Right renal cortex interstitium (tissue), 3 donors: ENCODE results near the gene RPS6KA4. TPM values are rescaled to one million over a fixed set of nuclear protein-coding genes. Genes with fewer than 3 reads are reported as not detected.

Source experiments
- DNase-seq, 3 donors: peaks; one replicate each; pipeline ENCODE4 v3.0.0-alpha.2; 2013; ENCODE audit warnings: low read depth in 3 of 3, low spot score in 2 of 3
- polyA plus RNA-seq, 3 donors: library from polyadenylated mRNA; unstranded; fragments of 120-200 nt; gene quantifications; one replicate each; pipeline ENCODE4 v1.2.1, GENCODE V29; 2013; ENCODE audit not compliant: insufficient read length in 3 of 3

Gene RPS6KA4
- polyA plus RNA-seq, 3 donors, result 8.7 to 10.4 (median 9.8) TPM

DNA sequence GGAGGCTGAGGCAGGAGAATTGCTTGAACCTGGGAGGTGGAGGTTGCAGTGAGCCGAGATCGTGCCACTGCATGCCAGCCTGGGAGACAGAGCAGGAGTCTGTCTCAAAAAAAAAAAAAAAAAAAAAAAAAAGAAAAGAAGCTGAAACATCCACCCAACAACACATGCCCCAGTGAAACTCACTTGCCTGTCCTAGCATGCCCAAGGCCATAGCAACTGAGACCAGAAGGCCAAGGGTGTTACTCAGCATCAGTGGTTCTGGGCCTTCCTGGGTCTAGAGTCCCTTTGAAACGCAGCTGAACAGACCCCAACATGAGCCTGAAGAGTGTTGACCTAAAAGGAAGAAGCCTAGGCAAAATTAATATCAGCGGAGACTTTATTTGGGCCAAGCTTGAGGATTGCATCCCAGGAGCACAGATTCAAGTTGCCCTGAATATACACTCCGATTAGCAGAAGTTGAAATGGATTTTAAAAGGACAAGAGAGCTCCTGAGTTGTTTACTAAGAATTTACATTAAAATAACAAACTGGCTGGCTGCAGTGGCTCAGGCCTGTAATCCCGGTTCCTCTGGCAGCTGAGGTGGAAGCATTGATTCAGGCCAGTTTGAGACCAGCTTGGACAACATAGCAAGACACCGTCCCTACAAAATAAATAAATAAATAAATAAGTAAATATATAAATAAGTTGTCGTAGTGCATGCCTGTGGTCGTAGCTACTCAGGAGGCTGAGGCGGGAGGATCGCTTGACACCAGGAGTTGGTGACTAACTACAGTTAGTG lies 34.1 kb upstream of the RPS6KA4 start:
- DNase-seq, result no peak

DNA sequence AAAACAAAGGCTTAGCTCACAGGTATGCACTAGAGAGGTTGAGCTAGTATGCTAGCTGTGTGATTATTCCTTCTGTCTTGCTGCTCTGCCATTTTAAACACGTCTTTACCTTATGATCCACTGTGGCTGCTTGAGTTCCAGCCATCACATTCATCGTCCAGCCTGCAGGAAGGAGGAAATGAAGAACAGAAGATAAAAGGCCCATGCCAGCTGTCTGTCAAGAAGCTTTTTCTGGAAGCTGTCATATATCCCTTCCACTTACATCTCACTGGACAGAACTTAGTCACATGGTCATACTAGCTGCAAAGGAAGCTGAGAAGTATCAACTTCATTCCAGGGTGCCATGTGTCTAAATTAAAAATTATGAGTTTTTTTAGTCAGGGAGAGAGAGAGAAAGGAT lies 31.6 kb upstream of the RPS6KA4 start:
- DNase-seq, result no peak

DNA sequence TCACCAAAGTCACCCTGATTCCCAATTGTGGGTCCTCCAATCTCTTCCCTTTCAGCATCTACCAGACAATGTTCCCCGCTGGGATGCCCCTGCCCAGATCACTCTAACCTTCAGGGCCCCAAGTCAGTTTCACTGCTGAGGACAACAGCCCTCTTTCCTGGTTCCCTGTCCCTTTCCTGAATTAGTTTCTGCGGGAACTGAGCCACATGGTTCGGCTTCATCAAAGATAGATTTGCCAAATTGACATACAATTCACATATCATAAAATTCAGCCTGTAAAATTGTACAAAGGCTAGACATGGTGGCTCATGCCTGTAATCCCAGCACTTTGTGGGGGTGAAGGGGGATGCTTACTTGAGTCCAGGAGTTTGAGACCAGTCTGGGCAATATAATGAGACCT lies 31.0 kb upstream of the RPS6KA4 start:
- no peak for DNase-seq

- no peak for DNase-seq
These were observed 28.1 kb upstream of the RPS6KA4 start for GRCh38 chr11:64330888-64331287.

DNA sequence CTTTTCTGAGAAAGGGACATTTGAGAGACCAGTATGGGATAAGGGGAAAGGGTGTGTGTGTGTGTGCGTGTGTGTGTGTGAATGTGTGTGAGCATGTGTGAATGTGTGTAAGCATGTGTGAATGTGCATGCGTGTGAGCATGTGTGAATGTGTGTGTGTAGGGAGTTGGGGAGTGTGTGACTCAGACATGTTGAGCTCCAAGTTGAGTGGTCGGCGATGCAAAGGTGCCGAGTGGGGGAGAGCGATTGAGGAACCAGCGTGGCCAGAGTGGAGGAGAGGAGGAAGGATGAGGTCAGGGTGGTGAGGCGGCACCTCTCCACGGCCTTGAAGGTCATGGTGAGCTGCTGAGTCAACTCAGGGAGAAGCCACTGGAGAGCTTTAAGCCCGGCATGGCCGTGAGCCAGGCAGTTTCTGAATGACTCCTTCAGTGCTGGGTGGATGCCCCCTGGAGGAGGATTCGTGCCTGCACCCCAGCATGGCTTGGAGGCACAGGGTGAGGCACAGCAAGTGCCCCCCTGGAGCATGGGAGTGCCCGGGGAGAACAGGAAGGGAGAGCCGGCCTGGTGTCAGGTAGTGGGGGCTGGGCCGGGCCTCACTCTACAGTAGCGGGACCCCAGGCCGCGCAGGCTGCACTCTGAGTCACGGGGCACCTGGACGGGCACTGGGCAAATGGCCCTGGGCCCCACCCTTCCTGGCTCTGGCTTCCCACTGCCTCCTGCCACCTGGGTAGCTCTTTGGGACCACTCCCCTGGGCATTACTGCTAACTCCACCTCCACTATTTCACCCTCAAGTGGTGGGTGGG lies 27.2 kb upstream of the RPS6KA4 start:
- no peak for DNase-seq

- no peak for DNase-seq
These were observed 25.4 kb upstream of the RPS6KA4 start for GRCh38 chr11:64333556-64333955.

GRCh38 chr11:64334764-64335735 lies 23.9 kb upstream of the RPS6KA4 start:
- DNase-seq, result no peak

- DNase-seq, result no peak
These were observed 21.3 kb upstream of the RPS6KA4 start for GRCh38 chr11:64337538-64338249.

DNA sequence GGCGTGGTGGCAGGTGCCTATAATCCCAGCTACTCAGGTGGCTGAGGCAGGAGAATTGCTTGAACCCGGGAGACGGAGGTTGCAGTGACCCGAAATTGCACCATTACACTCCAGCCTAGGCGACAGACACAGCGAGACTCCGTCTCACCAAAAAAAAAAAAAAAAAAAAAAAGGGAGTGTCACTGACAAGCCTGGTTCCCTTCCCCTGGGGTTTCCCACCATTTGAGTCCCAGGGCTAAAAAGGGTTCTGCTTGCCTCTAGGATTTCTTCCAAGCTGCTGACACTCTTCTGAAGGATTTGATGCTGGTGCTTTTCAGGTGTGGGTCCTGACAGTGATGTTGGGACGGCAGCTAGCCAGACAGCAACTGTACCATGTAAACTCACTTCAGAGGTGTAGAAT lies 20.2 kb upstream of the RPS6KA4 start:
- DNase-seq, result no peak

GRCh38 chr11:64339286-64339685 lies 19.7 kb upstream of the RPS6KA4 start:
- no peak for DNase-seq

GRCh38 chr11:64339754-64340408 lies 19.1 kb upstream of the RPS6KA4 start, which contains the start of gene CCDC88B:
Gene CCDC88B (plus strand): TSS chr11:64340204. CDS start chr11:64340267, 63 bp downstream.
- DNase-seq, result no peak

DNA sequence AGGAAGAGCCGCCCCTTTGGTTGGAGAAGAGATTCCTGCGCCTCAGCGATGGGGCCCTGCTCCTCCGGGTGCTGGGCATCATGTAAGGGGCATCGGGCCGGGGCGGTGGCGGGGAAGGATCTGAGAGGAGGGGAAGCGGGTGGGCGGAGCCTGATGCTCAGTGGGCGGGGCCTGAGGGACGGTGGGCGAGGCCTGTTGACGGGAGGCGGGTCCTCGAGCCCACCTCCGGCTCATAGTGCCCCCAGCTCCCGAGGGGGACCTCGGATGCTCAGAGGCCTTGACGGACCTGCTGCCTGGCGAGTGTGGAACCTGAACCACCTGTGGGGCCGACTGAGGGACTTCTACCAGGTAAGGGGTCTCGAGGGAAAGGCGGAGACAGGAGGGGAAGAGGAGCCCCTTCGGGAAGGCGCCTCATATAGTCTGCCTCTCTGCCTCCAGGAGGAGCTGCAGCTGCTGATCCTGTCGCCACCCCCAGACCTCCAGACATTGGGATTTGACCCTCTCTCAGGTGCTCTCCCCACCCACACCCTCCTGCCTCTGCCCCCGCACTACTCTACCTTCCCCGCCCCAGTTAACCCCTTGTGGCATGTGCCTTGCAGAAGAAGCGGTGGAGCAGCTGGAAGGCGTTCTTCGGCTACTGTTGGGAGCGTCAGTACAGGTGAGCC lies 18.2 kb upstream of the RPS6KA4 start:
- no peak for DNase-seq

DNA sequence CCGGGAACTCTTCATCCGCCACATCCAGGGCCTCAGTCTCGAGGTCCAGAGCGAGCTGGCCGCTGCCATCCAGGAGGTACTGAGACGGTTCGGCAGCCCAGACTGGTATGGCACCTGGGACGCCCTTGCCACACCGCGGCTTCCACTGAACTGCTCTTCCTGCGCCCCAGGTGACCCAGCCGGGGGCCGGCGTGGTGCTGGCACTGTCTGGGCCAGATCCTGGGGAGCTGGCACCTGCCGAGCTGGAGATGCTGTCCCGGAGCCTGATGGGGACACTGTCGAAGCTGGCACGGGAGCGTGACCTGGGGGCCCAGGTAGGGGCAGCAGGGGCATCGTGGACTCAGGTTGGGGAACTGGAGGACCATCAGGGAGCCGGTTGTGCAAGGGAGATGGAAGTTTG lies 17.5 kb upstream of the RPS6KA4 start:
- no peak for DNase-seq

GRCh38 chr11:64341851-64342791 lies 16.8 kb upstream of the RPS6KA4 start:
- DNase-seq, result no peak

DNA sequence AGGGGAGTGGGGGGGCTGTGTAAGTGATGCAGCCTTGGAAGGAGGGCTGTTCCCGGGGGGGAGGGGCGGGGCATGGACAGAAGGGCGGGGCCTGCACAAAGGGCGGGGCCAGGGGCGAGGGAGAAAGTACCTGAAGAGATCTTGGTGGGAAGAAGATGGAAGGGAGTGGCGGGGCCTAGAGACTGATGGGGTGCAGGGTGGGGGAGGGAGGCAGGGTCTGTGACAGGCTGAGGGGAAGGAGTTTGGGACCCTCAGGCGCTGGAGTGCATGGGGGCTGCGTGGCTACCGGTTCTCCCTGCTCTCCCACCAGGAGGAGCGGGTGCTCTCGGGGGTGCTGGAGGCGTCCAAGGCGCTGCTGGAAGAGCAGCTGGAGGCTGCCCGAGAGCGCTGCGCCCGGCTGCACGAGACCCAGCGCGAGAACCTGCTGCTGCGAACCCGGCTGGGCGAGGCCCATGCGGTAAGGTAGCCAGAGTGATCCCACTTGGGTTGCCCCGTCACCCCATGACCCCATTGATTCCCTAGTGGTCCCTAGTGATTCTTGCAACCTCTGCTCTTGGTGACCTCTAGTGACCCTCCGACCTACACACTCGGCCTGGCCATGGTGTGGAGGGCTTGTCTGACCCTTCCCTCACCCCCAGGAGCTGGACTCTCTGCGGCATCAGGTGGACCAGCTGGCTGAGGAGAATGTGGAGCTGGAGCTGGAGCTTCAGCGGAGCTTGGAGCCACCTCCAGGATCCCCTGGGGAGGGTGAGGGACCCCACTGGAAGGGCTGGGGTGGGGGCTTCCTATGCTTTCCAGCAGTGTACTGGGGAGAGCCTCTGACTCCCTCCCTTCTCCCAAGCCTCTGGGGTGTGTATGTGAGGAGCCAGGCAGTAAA lies 15.9 kb upstream of the RPS6KA4 start:
- DNase-seq, result no peak

DNA sequence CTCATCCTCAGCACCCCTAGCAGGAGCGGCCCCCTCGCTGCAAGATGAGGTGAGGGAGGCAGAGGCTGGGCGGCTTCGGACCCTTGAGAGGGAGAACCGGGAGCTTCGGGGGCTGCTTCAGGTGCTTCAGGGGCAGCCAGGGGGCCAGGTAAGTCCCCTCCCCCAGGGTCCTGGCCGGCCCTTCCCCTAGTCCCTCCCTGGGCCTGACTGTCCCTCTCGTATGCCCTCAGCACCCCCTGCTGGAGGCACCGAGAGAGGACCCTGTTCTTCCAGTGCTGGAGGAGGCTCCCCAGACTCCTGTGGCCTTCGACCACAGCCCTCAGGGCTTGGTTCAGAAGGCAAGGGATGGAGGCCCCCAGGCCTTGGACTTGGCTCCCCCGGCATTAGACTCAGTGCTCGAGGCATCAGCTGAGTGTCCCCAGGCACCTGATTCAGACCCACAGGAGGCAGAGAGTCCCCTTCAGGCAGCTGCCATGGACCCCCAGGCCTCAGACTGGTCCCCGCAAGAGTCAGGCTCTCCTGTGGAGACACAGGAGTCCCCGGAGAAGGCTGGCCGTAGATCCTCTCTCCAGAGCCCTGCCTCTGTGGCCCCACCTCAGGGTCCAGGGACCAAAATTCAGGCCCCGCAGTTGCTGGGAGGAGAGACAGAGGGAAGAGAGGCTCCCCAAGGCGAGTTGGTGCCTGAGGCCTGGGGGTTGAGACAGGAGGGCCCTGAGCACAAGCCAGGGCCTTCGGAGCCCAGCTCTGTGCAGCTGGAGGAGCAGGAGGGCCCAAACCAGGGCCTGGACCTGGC lies 15.0 kb upstream of the RPS6KA4 start:
- no peak for DNase-seq
